Measurements from ENCODE around the gene SLC39A5. TPM values are rescaled to one million over a fixed set of nuclear protein-coding genes. Genes with fewer than 3 reads are reported as not detected.

SLC39A5 gene
- total and polyA plus RNA-seq, 5 experiments from 2014 or later = not detected

DNA sequence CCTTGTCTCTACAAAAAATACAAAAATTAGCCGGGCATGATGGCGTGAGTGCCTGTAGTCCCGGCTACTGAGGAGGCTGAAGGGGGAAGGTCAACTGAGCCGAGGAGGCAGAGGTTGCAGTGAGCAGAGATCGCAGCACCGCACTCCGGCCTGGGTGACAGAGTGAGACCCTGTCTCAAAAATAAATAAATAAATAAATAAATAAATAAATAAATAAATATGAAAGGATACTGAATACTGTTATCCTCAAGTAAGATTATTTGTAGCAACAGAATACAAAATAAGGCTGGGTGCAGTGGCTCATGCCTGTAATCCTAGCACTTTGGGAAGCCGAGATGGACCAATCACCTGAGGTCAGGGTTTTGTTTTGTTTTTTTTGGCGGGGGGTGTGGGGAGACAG is 10.0 kb upstream of the SLC39A5 start:
- H3K9me3 Mint-ChIP-seq = no peaks in the 10 kb centered on the region
- peaks cover 21 to 56% (median 48%) of the 10 kb centered on the region in 4 donors for H3K4me1 Mint-ChIP-seq
- POLR2A ChIA-PET = interaction anchor here (0.7 to 4.2 kb wide), 7 partner anchors 8 to 244 kb away, joined by 3 to 88 read pairs (median 7); partner anchors contain the start of genes ANKRD52, CNPY2, RPL41 and SMARCC2
- no peak for DNase-seq
- H3K4me3 Mint-ChIP-seq = peak overlapping the region in 8 of 10 donors; percentile 22 to 69 (median 52)
- peak overlapping the region in 4 of 10 donors; percentile 18 to 80 (median 46) for H3K27ac Mint-ChIP-seq
- ATAC-seq = no peak
- no peaks in the 10 kb centered on the region for H3K27me3 Mint-ChIP-seq
- peaks cover 0 to 15% (median 0%) of the 10 kb centered on the region in 3 donors for H3K36me3 Mint-ChIP-seq

DNA sequence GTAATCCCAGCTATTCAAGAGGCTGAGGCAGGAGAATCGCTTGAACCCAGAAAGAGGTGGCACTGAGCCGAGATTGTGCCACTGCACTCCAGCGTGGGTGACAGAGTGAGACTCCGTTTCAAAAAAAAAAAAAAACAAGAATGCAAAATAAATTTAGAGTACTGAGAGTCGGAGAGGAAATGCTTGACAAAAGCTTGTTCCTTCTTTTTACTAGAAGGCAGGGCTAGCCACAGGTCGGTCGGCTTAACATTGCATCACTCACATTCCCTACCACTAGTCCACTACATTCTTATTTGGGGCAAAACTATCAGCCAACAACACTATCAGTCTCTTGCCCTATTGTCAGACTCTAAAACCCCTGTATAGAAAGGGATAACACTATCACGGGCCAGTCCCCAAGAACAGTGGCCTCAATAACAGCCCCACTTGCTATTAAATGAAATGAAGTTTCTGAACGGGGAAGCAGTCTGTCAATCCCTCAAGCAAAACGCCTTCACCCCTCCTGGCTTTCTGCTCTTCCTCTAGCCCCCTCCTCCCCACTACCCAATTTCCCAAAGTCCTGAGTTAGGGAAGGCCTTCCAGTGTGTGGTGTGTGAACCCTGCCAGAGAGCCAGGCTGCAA is 9.1 kb upstream of the SLC39A5 start:
- ATAC-seq = no peak
- Mint-ChIP-seq H3K9me3 (no peaks in the 10 kb centered on the region), H3K27me3 (no peaks in the 10 kb centered on the region), H3K36me3 (peaks cover 0 to 9% (median 0%) of the 10 kb centered on the region in 3 donors), H3K4me3 (peak overlapping the region; percentile 97 to 100 (median 98)), H3K4me1 (peaks cover 27 to 60% (median 51%) of the 10 kb centered on the region in 4 donors), H3K27ac (peak overlapping the region; percentile 97 to 100 (median 99))
- POLR2A ChIA-PET = interaction anchor here (0.6 to 4.2 kb wide), 22 partner anchors 9 to 434 kb away, joined by 3 to 88 read pairs (median 6); partner anchors contain the start of genes ANKRD52, CNPY2, IL23A and PA2G4
- peak in 2 of 10 donors; percentile 12 to 19 for DNase-seq

DNA sequence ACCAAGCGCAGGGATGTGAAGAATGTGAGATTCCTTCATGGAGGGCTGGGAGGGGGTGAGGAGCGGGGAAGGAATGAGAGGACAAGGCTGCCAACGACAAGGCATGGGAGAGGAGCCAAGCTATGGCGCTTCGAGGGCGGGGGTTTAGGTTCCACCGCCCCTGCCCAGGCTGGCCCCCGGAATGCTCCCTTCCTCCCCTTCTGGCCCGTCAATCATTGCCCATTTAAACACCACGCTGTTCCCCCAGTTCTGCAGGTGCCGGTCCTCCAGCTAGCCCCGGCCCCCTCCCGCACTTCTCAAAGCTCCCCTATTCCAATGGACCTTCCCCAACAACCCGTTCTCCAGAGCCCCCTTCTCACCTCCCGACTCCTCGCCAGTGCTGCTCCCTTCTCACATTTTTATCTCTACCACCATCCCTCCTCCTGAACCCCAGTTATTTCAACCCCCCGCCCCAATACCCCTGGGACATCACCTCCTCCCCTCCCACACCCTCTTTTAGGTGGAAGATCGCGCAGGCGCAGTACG is 8.6 kb upstream of the SLC39A5 start:
- Mint-ChIP-seq H3K27ac (peak overlapping the region; percentile 97 to 100 (median 99)), H3K4me3 (peak overlapping the region; percentile 97 to 100 (median 98)), H3K4me1 (peaks cover 27 to 62% (median 51%) of the 10 kb centered on the region in 4 donors), H3K9me3 (no peaks in the 10 kb centered on the region), H3K36me3 (peaks cover 0 to 7% (median 0%) of the 10 kb centered on the region in 3 donors), H3K27me3 (no peaks in the 10 kb centered on the region)
- peak; percentile 22 to 35 for ATAC-seq
- DNase-seq = no peak
- POLR2A ChIA-PET = interaction anchor here (0.6 to 4.2 kb wide), 40 partner anchors 8 to 504 kb away, joined by 3 to 88 read pairs (median 7); partner anchors contain the start of genes ANKRD52, BAZ2A, CNPY2 and COQ10A

DNA sequence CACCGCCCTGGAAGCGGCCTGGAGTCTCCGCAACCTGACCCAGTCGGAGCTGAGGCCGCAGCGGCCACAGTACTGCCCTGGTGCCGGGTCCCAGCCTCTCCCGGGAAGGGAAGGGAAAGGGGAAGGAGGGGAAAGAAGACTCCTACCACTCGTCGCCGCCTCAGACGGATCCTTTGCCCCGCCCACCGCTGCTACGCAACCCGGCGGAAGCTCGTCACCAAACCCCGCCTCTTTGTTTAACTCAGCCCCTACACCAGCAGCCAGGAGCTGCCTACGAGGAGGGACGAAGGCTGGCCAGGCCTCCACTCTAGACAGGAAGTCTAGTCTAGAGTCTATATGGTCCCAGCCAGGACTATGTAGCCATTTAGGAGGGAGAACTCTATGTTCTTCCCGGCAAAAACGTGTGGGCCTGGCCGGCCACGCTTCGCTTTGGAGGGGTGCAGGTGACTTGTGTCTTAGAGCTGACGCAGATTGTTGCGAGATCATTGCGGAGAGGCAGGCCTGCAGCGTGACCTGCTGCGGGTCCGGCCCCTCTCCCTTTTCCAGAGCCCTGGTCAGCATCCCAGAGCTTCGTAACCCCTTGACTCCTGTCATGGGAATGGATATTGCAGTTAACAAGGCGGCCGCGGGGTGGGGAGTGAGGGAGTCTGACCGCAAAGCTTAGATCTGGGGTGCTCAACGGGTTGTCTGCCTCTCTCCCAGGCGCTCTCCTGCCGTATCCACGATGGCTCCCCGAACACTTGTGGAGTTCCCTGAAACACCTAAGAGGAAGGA is 7.9 kb upstream of the SLC39A5 start, which contains the start of gene RNF41:
Gene RNF41 (minus strand): TSS at position 166 of the 774 bp plus-strand sequence. CDS start 7,875 bp downstream, outside the sequence.
- peak within 1 kb of the TSS; percentile 97 to 100 (median 99) for H3K27ac Mint-ChIP-seq
- no peaks in the 10 kb centered on the region for H3K27me3 Mint-ChIP-seq
- peak within 1 kb of the TSS; percentile 97 to 100 (median 98) for H3K4me3 Mint-ChIP-seq
- H3K4me1 Mint-ChIP-seq = peaks cover 27 to 58% (median 47%) of the 10 kb centered on the region in 4 donors
- ATAC-seq (peak; percentile 78 to 82), DNase-seq (peak; percentile 84 to 96 (median 91))
- H3K36me3 Mint-ChIP-seq = peaks cover 0 to 4% (median 0%) of the 10 kb centered on the region in 3 donors
- POLR2A ChIA-PET = interaction anchor here (0.5 to 4.2 kb wide), 49 partner anchors 9 to 1009 kb away, joined by 3 to 88 read pairs (median 6); partner anchors contain the start of genes ANKRD52, BAZ2A, CNPY2 and COQ10A
- H3K9me3 Mint-ChIP-seq = no peaks in the 10 kb centered on the region

DNA sequence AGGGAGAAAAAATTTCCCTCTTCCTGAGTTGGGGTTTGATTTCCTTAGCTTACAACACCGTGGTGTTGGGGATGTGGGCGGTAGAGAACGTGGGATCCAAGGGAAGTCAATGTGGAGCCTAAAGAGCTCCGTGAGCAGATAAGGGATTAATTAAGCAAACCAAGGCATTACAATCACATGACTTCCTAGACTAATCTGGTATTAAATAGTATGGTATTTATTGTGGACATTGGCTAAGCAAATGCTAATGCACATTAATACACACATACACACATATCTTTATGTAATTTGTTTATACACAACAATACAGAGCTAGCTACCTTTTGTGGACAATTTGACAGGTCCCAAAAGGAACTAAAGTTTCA is 7.3 kb upstream of the SLC39A5 start:
- H3K27ac Mint-ChIP-seq = peak overlapping the region; percentile 97 to 100 (median 99)
- H3K4me1 Mint-ChIP-seq = peaks cover 27 to 56% (median 47%) of the 10 kb centered on the region in 4 donors
- no peak for ATAC-seq
- peaks cover 0 to 7% (median 0%) of the 10 kb centered on the region in 3 donors for H3K36me3 Mint-ChIP-seq
- H3K27me3 Mint-ChIP-seq = no peaks in the 10 kb centered on the region
- H3K9me3 Mint-ChIP-seq = no peaks in the 10 kb centered on the region
- H3K4me3 Mint-ChIP-seq = peak overlapping the region; percentile 97 to 100 (median 98)
- no peak for DNase-seq
- POLR2A ChIA-PET = interaction anchor here (0.7 to 4.2 kb wide), 34 partner anchors 8 to 1008 kb away, joined by 3 to 88 read pairs (median 7); partner anchors contain the start of genes ANKRD52, BAZ2A, CNPY2 and COQ10A

DNA sequence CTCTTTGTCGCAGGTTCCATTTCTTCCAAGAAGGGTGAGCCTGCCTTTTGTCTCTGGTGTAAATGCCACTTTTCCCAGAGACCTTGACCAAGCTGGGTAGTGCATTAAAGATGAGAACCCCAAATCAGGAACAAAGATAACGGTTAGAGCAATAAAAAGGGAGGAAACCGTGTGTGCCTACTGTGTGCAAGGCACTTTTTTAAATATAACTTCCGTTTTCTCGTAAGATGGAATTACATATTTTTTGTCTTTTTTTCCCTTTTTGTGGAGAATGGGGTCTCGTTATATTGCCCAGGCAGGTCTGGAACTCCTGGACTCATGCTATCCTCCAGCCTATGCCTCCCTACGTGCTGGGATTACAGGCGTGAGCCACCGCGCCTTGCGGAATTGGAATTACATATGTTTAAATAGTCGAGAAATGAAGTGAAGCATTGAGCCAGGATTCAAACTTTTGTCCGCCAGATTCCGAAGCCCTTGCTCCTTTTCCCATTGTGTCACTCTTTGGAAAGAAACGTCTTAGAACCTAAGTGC is 6.2 kb upstream of the SLC39A5 start:
- Mint-ChIP-seq H3K36me3 (peaks cover 0 to 7% (median 0%) of the 10 kb centered on the region in 3 donors), H3K4me1 (peaks cover 27 to 54% (median 47%) of the 10 kb centered on the region in 4 donors), H3K9me3 (no peaks in the 10 kb centered on the region), H3K4me3 (peak overlapping the region; percentile 83 to 100 (median 97)), H3K27ac (peak overlapping the region; percentile 71 to 100 (median 94)), H3K27me3 (no peaks in the 10 kb centered on the region)
- POLR2A ChIA-PET = interaction anchor here (0.7 to 4.2 kb wide), 10 partner anchors 16 to 1234 kb away, joined by 3 to 88 read pairs (median 10); partner anchors contain the start of genes ANKRD52, ESYT1, PA2G4 and RPL41
- no peak for ATAC-seq
- DNase-seq = no peak

DNA sequence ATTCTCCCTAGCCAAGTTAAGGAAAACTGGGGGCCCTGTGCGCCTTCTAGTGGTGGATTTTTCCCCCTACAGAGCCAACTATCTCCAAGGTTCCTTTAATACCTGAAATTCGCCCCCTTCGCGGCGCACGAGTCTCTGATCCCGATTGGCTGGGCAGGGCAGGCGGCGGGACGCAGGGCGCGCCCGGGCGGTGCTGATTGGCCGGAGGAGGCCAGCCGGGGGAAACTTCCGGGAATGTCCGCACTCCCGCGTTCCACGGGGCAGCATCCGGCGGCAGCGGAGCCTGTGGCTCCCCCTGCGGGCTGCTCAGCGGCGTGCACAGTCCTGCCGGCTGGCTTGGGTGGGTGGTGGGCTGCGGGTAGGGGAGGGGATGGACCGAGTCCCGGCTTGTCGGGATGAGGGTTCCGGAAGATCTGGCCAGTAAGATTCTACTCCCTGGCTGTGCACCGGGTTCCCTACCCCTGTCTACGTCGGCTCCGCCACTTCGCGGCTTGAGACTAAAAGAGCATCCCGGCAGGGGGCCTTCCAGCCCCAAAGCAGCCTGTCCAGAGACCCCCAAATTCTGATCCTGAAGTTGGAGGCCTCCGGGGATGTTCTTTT is 5.6 kb upstream of the SLC39A5 start, which contains the start of gene NABP2:
Gene NABP2 (plus strand): TSS at position 241 of the 600 bp plus-strand sequence. CDS start 515 bp downstream, outside the sequence.
- ATAC-seq = peak; percentile 75 to 79

DNA sequence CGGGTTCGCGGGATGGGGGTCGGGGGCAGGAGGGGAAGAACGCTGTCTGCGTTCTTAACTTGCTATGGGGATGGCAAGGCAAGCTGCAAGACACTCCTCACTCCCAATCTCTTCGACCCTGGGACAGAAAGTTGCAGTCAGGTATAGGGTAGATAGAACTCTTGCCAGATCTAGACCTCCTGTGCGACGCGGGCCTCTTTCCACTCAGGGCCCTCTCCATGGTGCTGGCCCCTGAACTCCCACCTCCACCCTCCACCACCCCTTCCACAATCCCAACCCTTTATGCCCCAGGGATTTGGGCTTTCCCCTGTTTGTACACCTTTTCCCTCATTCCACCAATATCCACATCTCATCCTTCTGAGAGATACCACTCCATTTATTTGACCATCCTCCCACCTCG is 4.9 kb upstream of the SLC39A5 start:
- H3K4me1 Mint-ChIP-seq = peaks cover 27 to 50% (median 47%) of the 10 kb centered on the region in 4 donors
- peaks cover 0 to 7% (median 0%) of the 10 kb centered on the region in 3 donors for H3K36me3 Mint-ChIP-seq
- ATAC-seq = no peak
- DNase-seq = peak in 2 of 10 donors; percentile 9 to 14
- POLR2A ChIA-PET = interaction anchor here (0.5 kb wide), 1 partner anchor 10 kb away, joined by 3 read pairs; no protein-coding TSS in a partner anchor
- no peaks in the 10 kb centered on the region for H3K9me3 Mint-ChIP-seq
- H3K27ac Mint-ChIP-seq = peak overlapping the region; percentile 71 to 99 (median 91)
- H3K4me3 Mint-ChIP-seq = peak overlapping the region; percentile 83 to 100 (median 97)
- no peaks in the 10 kb centered on the region for H3K27me3 Mint-ChIP-seq

More for the DNA sequence above, 5.6 kb upstream of the SLC39A5 start, which contains the start of gene NABP2:
- Mint-ChIP-seq H3K36me3 (peaks cover 0 to 7% (median 0%) of the 10 kb centered on the region in 3 donors), H3K4me3 (peak within 1 kb of the TSS; percentile 83 to 100 (median 97)), H3K27ac (peak within 1 kb of the TSS; percentile 71 to 100 (median 98)), H3K27me3 (no peaks in the 10 kb centered on the region), H3K4me1 (peaks cover 27 to 53% (median 47%) of the 10 kb centered on the region in 4 donors), H3K9me3 (no peaks in the 10 kb centered on the region)
- DNase-seq = peak; percentile 77 to 94 (median 86)
- POLR2A ChIA-PET = interaction anchor here (3.0 to 4.2 kb wide), 3 partner anchors 33 to 106 kb away, joined by 12 to 88 read pairs (median 62); partner anchors contain the start of genes ANKRD52, RPL41, SMARCC2 and ZC3H10

DNA sequence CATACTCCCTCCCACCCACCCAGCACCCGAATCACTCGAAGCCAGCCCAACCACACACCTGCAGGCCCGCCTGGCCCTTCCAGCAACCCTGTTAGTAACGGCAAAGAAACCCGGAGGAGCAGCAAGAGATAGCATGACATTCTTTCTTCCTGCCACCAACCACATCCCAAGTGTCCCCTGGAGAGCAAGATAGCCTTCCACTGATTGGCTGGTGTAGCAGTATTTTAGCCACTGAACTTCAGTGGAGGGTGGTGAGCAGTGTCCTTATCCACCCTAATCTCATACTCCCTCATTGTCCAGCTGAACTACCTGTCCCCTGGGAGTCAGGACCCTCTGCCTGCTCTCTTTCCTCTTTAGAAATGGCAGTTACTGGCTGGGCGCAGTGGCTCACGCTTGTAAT is 769 bp upstream of the SLC39A5 start:
- no peak for ATAC-seq
- H3K9me3 Mint-ChIP-seq = no peaks in the 10 kb centered on the region
- no peak overlapping the region for H3K27ac Mint-ChIP-seq
- peaks cover 9 to 15% (median 14%) of the 10 kb centered on the region in 4 donors for H3K4me1 Mint-ChIP-seq
- no peak overlapping the region for H3K4me3 Mint-ChIP-seq
- POLR2A ChIA-PET = interaction anchor here (0.5 to 0.6 kb wide), 2 partner anchors 42 to 65 kb away, joined by 3 read pairs; no protein-coding TSS in a partner anchor
- DNase-seq = no peak
- peaks cover 0 to 9% (median 0%) of the 10 kb centered on the region in 3 donors for H3K36me3 Mint-ChIP-seq
- H3K27me3 Mint-ChIP-seq = no peaks in the 10 kb centered on the region

DNA sequence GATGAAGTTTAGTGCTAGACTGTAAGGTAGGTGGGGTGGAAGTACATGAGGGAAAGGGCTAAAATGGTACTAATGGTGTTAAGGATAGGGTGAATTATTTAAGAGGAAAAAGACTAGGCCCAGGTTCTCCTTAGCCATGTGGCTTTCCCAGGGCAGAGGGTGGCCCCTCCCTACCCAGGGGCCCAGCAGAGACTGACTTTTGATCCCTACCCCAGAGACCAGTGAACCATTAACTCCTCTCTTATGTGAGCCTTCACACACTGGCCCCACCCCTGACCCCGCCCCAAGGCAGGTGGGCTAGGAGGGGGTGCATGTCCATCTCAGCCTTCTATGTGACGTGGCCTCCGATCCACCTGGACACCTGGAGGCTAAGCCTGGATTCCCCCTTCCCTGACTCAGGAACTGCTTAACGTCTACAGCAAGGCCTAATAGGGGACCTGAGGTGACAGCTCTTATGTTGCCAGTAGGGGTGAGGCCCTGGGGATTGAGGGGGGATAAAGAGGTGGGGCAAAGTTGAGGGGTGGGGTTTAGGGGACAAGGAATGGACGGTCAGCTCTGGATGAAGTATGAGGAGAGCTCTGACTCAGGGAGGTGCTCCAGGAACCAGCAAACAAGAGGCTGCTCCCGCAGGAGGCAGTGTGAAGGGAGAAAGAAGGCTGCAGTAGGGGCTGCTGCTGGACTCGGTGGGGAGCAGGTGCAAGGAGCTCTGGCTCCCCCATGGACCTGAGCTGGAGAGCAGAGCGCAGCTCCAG is 757 bp downstream of the SLC39A5 start:
- H3K27me3 Mint-ChIP-seq = no peaks in the 10 kb centered on the region
- peaks cover 0 to 3% (median under 1%) of the 10 kb centered on the region in 4 donors for H3K4me1 Mint-ChIP-seq
- POLR2A ChIA-PET = interaction anchor here (0.8 to 1.1 kb wide), 2 partner anchors 8 to 128 kb away, joined by 3 to 4 read pairs; partner anchors contain the start of gene RNF41
- no peaks in the 10 kb centered on the region for H3K9me3 Mint-ChIP-seq
- peak overlapping the region in 2 of 10 donors; percentile 56 to 76 for H3K27ac Mint-ChIP-seq
- no peak for DNase-seq
- ATAC-seq = no peak
- H3K4me3 Mint-ChIP-seq = no peak overlapping the region
- H3K36me3 Mint-ChIP-seq = peaks cover 0 to 9% (median 0%) of the 10 kb centered on the region in 3 donors

Data from naive thymus-derived CD8-positive, alpha-beta T cell (primary cell).